ENCODE results near the gene CADM3.

Gene CADM3

DNA sequence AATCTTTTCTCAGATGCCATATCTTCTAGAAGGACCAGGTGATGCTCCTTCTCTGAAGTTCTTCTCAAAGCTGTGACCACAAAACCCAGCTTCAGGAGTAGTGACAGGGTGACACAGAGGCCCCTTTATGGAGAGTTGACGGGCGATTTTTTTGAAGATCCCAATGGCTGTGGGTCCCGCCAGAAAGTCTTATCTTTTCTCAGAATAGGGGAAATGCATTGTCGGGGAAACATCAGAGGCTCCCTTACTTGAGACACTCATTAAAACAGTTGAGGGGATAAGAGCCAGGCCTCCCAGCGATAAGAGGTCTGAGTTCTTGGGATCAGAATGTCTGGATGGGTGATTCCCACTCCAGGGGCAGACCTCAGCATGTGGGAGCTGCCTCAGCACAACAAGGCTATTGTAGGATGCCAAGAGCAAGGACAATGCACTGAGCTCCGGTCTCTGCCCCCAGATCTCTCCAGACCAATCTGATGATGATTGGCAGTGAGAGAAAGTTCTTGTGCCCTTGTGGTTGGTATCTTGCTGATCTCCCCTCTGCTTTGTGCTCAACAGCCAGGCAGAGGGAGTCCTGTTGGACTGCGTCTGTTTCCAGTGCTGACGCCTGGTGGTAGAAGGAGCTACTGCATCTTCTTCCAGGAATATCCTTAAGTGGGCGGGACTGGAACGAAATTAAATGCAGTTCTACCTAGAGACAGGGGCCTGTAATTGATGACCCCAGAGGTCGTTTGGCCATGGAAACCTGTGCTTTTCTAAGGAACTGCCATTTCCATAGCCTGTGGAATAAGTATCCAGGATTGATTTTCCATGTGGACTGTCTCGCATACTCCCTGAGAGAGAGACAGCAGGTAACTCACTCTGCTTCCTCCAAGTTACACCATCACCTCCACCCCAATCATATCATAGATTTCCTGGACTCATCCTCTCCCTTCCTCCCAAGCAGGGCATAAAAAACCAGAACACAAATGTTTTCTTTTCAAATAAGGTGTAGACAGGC lies 26.4 kb downstream of the CADM3 start:
- H3K27ac ChIP-seq (replicated peaks), result no peak overlapping the region
- TF ChIP-seq, protein P1, sequence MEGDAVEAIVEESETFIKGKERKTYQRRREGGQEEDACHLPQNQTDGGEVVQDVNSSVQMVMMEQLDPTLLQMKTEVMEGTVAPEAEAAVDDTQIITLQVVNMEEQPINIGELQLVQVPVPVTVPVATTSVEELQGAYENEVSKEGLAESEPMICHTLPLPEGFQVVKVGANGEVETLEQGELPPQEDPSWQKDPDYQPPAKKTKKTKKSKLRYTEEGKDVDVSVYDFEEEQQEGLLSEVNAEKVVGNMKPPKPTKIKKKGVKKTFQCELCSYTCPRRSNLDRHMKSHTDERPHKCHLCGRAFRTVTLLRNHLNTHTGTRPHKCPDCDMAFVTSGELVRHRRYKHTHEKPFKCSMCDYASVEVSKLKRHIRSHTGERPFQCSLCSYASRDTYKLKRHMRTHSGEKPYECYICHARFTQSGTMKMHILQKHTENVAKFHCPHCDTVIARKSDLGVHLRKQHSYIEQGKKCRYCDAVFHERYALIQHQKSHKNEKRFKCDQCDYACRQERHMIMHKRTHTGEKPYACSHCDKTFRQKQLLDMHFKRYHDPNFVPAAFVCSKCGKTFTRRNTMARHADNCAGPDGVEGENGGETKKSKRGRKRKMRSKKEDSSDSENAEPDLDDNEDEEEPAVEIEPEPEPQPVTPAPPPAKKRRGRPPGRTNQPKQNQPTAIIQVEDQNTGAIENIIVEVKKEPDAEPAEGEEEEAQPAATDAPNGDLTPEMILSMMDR (IDR thresholded peaks at IDR 0.05; ENCODE audit: insufficient read depth, low read length), result peak; percentile 93
- TF ChIP-seq POLR2AphosphoS5 (IDR thresholded peaks at IDR 0.05; ENCODE audit: low read depth), result no peak
- peak in 1 of 2 experiments; percentile 68 for DNase-seq (ENCODE audit: low read depth in 1 of 2, low spot score in 1 of 2)
- H3K27me3 ChIP-seq (ENCODE audit: insufficient read depth, poor library complexity, severe bottlenecking), result peaks cover 7% of the 10 kb centered on the region
- no peak overlapping the region for H3K4me3 ChIP-seq (replicated peaks; ENCODE audit: insufficient read depth, low read length)

DNA sequence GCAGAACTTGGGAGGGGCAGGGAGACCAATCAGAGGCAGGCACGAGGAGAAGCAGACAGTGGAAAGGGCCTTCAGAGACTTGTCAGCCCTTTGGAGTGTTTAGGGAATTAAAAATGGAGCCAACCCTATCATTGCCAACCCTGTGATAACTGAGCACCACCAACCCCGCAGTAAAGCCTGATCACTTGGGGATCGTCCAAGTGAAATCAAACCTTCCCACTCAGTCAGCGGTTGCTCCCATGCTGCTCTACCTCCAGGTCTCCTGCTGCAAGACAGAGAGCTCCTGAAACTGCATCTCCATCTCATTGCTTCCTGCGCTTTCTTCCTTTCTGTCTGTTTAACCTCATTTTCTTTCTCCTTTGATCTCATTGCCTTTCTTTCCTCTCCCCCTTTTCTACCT lies 28.5 kb downstream of the CADM3 start:
- no peak overlapping the region for H3K4me3 ChIP-seq (replicated peaks; ENCODE audit: insufficient read depth, low read length)
- H3K27ac ChIP-seq (replicated peaks), result no peak overlapping the region
- DNase-seq (ENCODE audit: low read depth in 1 of 2, low spot score in 1 of 2), result no peak
- TF ChIP-seq POLR2AphosphoS5 (IDR thresholded peaks at IDR 0.05; ENCODE audit: low read depth) (no peak), GABPA (IDR thresholded peaks at IDR 0.05; ENCODE audit: low read depth) (no peak), SPI1 (IDR thresholded peaks at IDR 0.05; ENCODE audit: borderline replicate concordance, low read depth) (no peak)
- TF ChIP-seq, protein P1 (IDR thresholded peaks at IDR 0.05; ENCODE audit: insufficient read depth, low read length), result no peak
- TF ChIP-seq, protein P2, sequence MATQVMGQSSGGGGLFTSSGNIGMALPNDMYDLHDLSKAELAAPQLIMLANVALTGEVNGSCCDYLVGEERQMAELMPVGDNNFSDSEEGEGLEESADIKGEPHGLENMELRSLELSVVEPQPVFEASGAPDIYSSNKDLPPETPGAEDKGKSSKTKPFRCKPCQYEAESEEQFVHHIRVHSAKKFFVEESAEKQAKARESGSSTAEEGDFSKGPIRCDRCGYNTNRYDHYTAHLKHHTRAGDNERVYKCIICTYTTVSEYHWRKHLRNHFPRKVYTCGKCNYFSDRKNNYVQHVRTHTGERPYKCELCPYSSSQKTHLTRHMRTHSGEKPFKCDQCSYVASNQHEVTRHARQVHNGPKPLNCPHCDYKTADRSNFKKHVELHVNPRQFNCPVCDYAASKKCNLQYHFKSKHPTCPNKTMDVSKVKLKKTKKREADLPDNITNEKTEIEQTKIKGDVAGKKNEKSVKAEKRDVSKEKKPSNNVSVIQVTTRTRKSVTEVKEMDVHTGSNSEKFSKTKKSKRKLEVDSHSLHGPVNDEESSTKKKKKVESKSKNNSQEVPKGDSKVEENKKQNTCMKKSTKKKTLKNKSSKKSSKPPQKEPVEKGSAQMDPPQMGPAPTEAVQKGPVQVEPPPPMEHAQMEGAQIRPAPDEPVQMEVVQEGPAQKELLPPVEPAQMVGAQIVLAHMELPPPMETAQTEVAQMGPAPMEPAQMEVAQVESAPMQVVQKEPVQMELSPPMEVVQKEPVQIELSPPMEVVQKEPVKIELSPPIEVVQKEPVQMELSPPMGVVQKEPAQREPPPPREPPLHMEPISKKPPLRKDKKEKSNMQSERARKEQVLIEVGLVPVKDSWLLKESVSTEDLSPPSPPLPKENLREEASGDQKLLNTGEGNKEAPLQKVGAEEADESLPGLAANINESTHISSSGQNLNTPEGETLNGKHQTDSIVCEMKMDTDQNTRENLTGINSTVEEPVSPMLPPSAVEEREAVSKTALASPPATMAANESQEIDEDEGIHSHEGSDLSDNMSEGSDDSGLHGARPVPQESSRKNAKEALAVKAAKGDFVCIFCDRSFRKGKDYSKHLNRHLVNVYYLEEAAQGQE (IDR thresholded peaks at IDR 0.05; ENCODE audit: insufficient replicate concordance, low read depth), result no peak
- H3K27me3 ChIP-seq (ENCODE audit: insufficient read depth, poor library complexity, severe bottlenecking), result peaks cover 7% of the 10 kb centered on the region

DNA sequence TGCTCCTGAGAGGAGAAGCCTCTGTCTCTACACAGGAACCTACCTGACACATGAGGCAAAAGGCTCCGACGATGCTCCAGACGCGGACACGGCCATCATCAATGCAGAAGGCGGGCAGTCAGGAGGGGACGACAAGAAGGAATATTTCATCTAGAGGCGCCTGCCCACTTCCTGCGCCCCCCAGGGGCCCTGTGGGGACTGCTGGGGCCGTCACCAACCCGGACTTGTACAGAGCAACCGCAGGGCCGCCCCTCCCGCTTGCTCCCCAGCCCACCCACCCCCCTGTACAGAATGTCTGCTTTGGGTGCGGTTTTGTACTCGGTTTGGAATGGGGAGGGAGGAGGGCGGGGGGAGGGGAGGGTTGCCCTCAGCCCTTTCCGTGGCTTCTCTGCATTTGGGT lies 29.4 kb downstream of the CADM3 start:
- TF ChIP-seq, protein P1 (IDR thresholded peaks at IDR 0.05; ENCODE audit: insufficient read depth, low read length), result no peak
- TF ChIP-seq SPI1 (IDR thresholded peaks at IDR 0.05; ENCODE audit: borderline replicate concordance, low read depth) (no peak), GABPA (IDR thresholded peaks at IDR 0.05; ENCODE audit: low read depth) (no peak), POLR2AphosphoS5 (IDR thresholded peaks at IDR 0.05; ENCODE audit: low read depth) (no peak)
- TF ChIP-seq, protein P2 (IDR thresholded peaks at IDR 0.05; ENCODE audit: insufficient replicate concordance, low read depth), result no peak
- no peak overlapping the region for H3K4me3 ChIP-seq (replicated peaks; ENCODE audit: insufficient read depth, low read length)
- DNase-seq (ENCODE audit: low read depth in 1 of 2, low spot score in 1 of 2), result no peak

More for the DNA sequence above, 29.4 kb downstream of the CADM3 start:
- Histone ChIP-seq H3K27ac (replicated peaks) (no peak overlapping the region), H3K27me3 (ENCODE audit: insufficient read depth, poor library complexity, severe bottlenecking) (peaks cover 7% of the 10 kb centered on the region)

All from HL-60 (cell line).